PC-3 (cell line): Measurements from ENCODE around the gene MYH9. TPM values are rescaled to one million over a fixed set of nuclear protein-coding genes. Genes with fewer than 3 reads are reported as not detected.

Source experiments
- ATAC-seq: fragments of 200-7000 bp; cut with Tn5 transposase; 2 replicates; pipeline ENCODE4 v1.9.1; 2020; ENCODE audit warnings: mild to moderate bottlenecking, moderate library complexity
- BruUV-seq: library from RNA; stranded (reverse); fragments of 400-500 nt; replicated peaks from 2 replicates; lab custom pipeline; 2021; lab: Mats Ljungman, UMichigan
- CTCF ChIA-PET: fragments of 300-600 bp; sonication (Branson Sonifier 250); formaldehyde crosslinking; loops from one replicate; lab custom pipeline; 2022; ENCODE audit warnings: antibody characterized with exemption; lab: Charles Lee
- POLR2A ChIA-PET: fragments of 300-600 bp; sonication (Branson Sonifier 250); formaldehyde crosslinking; loops from one replicate; lab custom pipeline; 2022; ENCODE audit warnings: antibody characterized with exemption; ENCODE audit not compliant: unreplicated experiment; lab: Charles Lee
- DNase-seq: peaks from one replicate; pipeline ENCODE4 v3.0.0-alpha.2; 2015
- H2AFZ ChIP-seq: fragments of 300-600 bp; sonication (generic); 2 replicates; pipeline ENCODE4 v1.6.0; 2016; ENCODE audit warnings: antibody characterized with exemption, low read length
- H3F3A ChIP-seq: fragments of 300-600 bp; sonication (generic); one replicate; pipeline ENCODE4 v1.6.0; 2017; ENCODE audit warnings: antibody characterized with exemption, low read length, control low read depth, mild to moderate bottlenecking; ENCODE audit not compliant: unreplicated experiment
- H3K27ac ChIP-seq: fragments of 300-600 bp; sonication (generic); 2 replicates; pipeline ENCODE4 v1.5.1; 2016; ENCODE audit warnings: mild to moderate bottlenecking, low read length
- H3K27me3 ChIP-seq: fragments of 300-600 bp; sonication (generic); 2 replicates; pipeline ENCODE4 v1.6.1; 2016; ENCODE audit warnings: low read length, mixed read lengths
- H3K36me3 ChIP-seq: fragments of 300-600 bp; sonication (generic); 2 replicates; pipeline ENCODE4 v1.6.1; 2016; ENCODE audit warnings: low read depth, mixed run types, low read length, mixed read lengths
- H3K4me1 ChIP-seq: fragments of 300-600 bp; sonication (generic); 2 replicates; pipeline ENCODE4 v1.5.1; 2016; ENCODE audit warnings: low read length; ENCODE audit not compliant: insufficient read depth
- H3K4me2 ChIP-seq: fragments of 300-600 bp; sonication (generic); 2 replicates; pipeline ENCODE4 v1.6.0; 2016; ENCODE audit warnings: low read length
- H3K4me3 ChIP-seq: fragments of 300-600 bp; sonication (generic); 2 replicates; pipeline ENCODE4 v1.5.1; 2016; ENCODE audit warnings: mild to moderate bottlenecking, low read length, mixed read lengths
- H3K79me2 ChIP-seq: fragments of 300-600 bp; sonication (generic); 2 replicates; pipeline ENCODE4 v1.6.1; 2017; ENCODE audit warnings: low read length, mixed read lengths
- H3K9ac ChIP-seq: fragments of 300-600 bp; sonication (generic); 2 replicates; pipeline ENCODE4 v1.6.0; 2016; ENCODE audit warnings: mild to moderate bottlenecking, low read length
- H3K9me2 ChIP-seq: fragments of 300-600 bp; sonication (generic); replicated peaks from 2 replicates; pipeline ENCODE4 v1.6.1; 2016; ENCODE audit warnings: mixed run types, low read length, mixed read lengths
- H3K9me3 ChIP-seq: fragments of 300-600 bp; sonication (generic); 2 replicates; pipeline ENCODE4 v1.6.1; 2016; ENCODE audit warnings: low read length, mixed read lengths
- H4K20me1 ChIP-seq: fragments of 300-600 bp; sonication (generic); 2 replicates; pipeline ENCODE4 v1.6.1; 2016; ENCODE audit warnings: low read length, mixed read lengths
- EZH2 ChIP-seq: fragments of 300-600 bp; sonication (generic); IDR thresholded peaks from one replicate; pipeline ENCODE4 v1.6.1; 2017; ENCODE audit warnings: antibody characterized with exemption, mild to moderate bottlenecking, low read length; ENCODE audit not compliant: unreplicated experiment
- EZH2phosphoT487 ChIP-seq: fragments of 300-600 bp; sonication (generic); IDR thresholded peaks from 2 replicates; pipeline ENCODE4 v1.6.1; 2018; ENCODE audit warnings: mild to moderate bottlenecking, antibody characterized with exemption, low read length, borderline replicate concordance
- intact Hi-C: fragments of 100-400 bp; cut with micrococcal nuclease; formaldehyde crosslinking; loops from 2 replicates; pipeline ENCODE4 v1.9.0; 2023
- total RNA-seq: library from RNA; depleted of rRNA; stranded (reverse); fragments of >200 nt; gene quantifications from 2 replicates; pipeline ENCODE4 v1.2.3, GENCODE V29; 2014
- TF ChIP-seq, protein P1 (sequence below): fragments of 300-600 bp; sonication (generic); conservative IDR thresholded peaks from 2 replicates; pipeline ENCODE4 v1.5.1; 2017; ENCODE audit warnings: antibody characterized with exemption, low read depth, mild to moderate bottlenecking, low read length

MYH9 gene
- total RNA-seq, 1 experiment from 2014 or later, result 357 TPM

GRCh38 chr22:36294293-36294620 lies 93.5 kb downstream of the MYH9 start:
- Histone ChIP-seq H3K9ac (no peak overlapping the region), H3K4me1 (no peaks in the 10 kb centered on the region), H3F3A (no peaks in the 10 kb centered on the region), H3K79me2 (no peaks in the 10 kb centered on the region), H3K9me3 (no peaks in the 10 kb centered on the region), H3K4me2 (no peak overlapping the region), H2AFZ (no peak overlapping the region), H3K27ac (no peak overlapping the region), H3K36me3 (peaks cover 78% of the 10 kb centered on the region), H3K4me3 (no peak overlapping the region), H3K9me2 (no peaks in the 10 kb centered on the region), H3K27me3 (no peaks in the 10 kb centered on the region), H4K20me1 (no peaks in the 10 kb centered on the region)
- ChIA-PET CTCF (no interaction called here), POLR2A (no interaction called here)
- DNase-seq (no peak), ATAC-seq (no peak)
- no TSS peak for BruUV-seq
- intact Hi-C loops, result no loop called here
- no peak for TF ChIP-seq EZH2
- TF ChIP-seq, protein P1, sequence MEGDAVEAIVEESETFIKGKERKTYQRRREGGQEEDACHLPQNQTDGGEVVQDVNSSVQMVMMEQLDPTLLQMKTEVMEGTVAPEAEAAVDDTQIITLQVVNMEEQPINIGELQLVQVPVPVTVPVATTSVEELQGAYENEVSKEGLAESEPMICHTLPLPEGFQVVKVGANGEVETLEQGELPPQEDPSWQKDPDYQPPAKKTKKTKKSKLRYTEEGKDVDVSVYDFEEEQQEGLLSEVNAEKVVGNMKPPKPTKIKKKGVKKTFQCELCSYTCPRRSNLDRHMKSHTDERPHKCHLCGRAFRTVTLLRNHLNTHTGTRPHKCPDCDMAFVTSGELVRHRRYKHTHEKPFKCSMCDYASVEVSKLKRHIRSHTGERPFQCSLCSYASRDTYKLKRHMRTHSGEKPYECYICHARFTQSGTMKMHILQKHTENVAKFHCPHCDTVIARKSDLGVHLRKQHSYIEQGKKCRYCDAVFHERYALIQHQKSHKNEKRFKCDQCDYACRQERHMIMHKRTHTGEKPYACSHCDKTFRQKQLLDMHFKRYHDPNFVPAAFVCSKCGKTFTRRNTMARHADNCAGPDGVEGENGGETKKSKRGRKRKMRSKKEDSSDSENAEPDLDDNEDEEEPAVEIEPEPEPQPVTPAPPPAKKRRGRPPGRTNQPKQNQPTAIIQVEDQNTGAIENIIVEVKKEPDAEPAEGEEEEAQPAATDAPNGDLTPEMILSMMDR, result no peak
- TF ChIP-seq EZH2phosphoT487, result no peak

GRCh38 chr22:36293606-36294292 lies 94.0 kb downstream of the MYH9 start:
- TSS peak; percentile 62 for BruUV-seq
- no peaks in the 10 kb centered on the region for H3K79me2 ChIP-seq

More at GRCh38 chr22:36293606-36294292, 94.0 kb downstream of the MYH9 start:
- no peak overlapping the region for H3K4me3 ChIP-seq
- CTCF ChIA-PET, result no interaction called here
- no peaks in the 10 kb centered on the region for H4K20me1 ChIP-seq
- no peaks in the 10 kb centered on the region for H3K27me3 ChIP-seq
- H3K9me3 ChIP-seq, result no peaks in the 10 kb centered on the region
- POLR2A ChIA-PET, result no interaction called here
- H3K9me2 ChIP-seq, result no peaks in the 10 kb centered on the region
- H3K4me2 ChIP-seq, result no peak overlapping the region
- TF ChIP-seq EZH2 (no peak), EZH2phosphoT487 (no peak)
- TF ChIP-seq, protein P1, result no peak
- DNase-seq (no peak), ATAC-seq (no peak)
- no peak overlapping the region for H3K27ac ChIP-seq
- H3K4me1 ChIP-seq, result no peaks in the 10 kb centered on the region
- no peak overlapping the region for H2AFZ ChIP-seq
- peaks cover 76% of the 10 kb centered on the region for H3K36me3 ChIP-seq
- H3K9ac ChIP-seq, result no peak overlapping the region
- intact Hi-C loops, result no loop called here
- no peaks in the 10 kb centered on the region for H3F3A ChIP-seq
